ENCODE measurements around the gene DCAF7. TPM values are rescaled to one million over a fixed set of nuclear protein-coding genes. Genes with fewer than 3 reads are reported as not detected.

The DCAF7 gene
- total RNA-seq, 1 experiment from 2014 or later, result 58.9 TPM

DNA sequence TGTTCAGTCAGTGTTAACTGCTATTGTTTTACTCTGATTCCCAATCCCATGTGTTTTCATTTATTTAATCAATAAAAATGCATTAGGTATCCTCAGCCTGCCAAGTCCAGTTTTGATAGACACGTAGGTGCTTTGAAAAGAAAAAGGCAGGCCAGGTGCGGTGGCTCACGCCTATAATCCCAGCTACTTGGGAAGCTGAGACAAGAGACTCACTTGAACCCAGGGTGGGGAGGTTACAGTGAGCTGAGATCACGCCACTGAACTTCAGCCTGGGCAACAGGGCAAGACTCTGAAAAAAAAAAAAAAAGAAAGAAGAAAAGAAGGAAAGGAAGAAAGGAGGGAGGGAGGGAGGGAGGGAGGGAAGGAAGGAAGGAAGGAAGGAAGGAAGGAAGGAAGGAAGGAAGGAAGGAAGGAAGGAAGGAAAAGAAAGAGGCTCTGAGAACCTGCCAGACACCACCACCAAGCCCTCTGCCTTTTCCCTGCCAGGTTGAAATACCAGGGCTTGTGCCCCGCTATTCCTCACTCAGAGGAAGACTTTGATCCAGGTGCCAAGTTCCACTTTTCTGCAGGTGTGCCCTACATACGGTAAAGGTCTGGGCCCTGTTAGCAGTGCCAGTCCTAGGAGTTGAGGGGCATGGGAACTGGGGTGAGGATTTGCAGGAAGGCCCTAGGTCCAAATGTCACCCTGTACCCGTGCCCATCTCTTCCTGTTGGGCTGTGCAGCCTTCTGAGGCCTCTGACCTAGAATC lies 37.2 kb upstream of the DCAF7 start:
- Mint-ChIP-seq H3K27ac (ENCODE audit: unreplicated experiment) (no peak overlapping the region), H3K4me3 (ENCODE audit: low read depth, unreplicated experiment) (no peak overlapping the region), H3K9me3 (ENCODE audit: low read depth, unreplicated experiment) (no peaks in the 10 kb centered on the region), H3K27me3 (ENCODE audit: unreplicated experiment) (peaks cover 46% of the 10 kb centered on the region), H3K4me1 (ENCODE audit: low read depth, unreplicated experiment) (peaks cover 10% of the 10 kb centered on the region), H3K36me3 (ENCODE audit: insufficient read depth, unreplicated experiment) (no peaks in the 10 kb centered on the region)
- TF ChIP-seq, protein P1, sequence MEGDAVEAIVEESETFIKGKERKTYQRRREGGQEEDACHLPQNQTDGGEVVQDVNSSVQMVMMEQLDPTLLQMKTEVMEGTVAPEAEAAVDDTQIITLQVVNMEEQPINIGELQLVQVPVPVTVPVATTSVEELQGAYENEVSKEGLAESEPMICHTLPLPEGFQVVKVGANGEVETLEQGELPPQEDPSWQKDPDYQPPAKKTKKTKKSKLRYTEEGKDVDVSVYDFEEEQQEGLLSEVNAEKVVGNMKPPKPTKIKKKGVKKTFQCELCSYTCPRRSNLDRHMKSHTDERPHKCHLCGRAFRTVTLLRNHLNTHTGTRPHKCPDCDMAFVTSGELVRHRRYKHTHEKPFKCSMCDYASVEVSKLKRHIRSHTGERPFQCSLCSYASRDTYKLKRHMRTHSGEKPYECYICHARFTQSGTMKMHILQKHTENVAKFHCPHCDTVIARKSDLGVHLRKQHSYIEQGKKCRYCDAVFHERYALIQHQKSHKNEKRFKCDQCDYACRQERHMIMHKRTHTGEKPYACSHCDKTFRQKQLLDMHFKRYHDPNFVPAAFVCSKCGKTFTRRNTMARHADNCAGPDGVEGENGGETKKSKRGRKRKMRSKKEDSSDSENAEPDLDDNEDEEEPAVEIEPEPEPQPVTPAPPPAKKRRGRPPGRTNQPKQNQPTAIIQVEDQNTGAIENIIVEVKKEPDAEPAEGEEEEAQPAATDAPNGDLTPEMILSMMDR (IDR thresholded peaks at IDR 0.05; ENCODE audit: unreplicated experiment), result no peak
- no peak for DNase-seq
- BruUV-seq (replicated peaks), result no TSS peak
- intact Hi-C loops (cut with micrococcal nuclease; ENCODE audit: unreplicated experiment), result no loop called here
- CTCF ChIA-PET, result no interaction called here

- H3K27me3 Mint-ChIP-seq (ENCODE audit: unreplicated experiment), result peaks cover 31% of the 10 kb centered on the region
- H3K4me3 Mint-ChIP-seq (ENCODE audit: low read depth, unreplicated experiment), result no peak overlapping the region
- H3K9me3 Mint-ChIP-seq (ENCODE audit: low read depth, unreplicated experiment), result no peaks in the 10 kb centered on the region
- intact Hi-C loops (cut with micrococcal nuclease; ENCODE audit: unreplicated experiment), result no loop called here
- no TSS peak for BruUV-seq (replicated peaks)
- TF ChIP-seq, protein P1 (IDR thresholded peaks at IDR 0.05; ENCODE audit: unreplicated experiment), result no peak
- CTCF ChIA-PET, result no interaction called here
- no peak overlapping the region for H3K27ac Mint-ChIP-seq (ENCODE audit: unreplicated experiment)
- no peak for DNase-seq
- H3K36me3 Mint-ChIP-seq (ENCODE audit: insufficient read depth, unreplicated experiment), result no peaks in the 10 kb centered on the region
- peaks cover 10% of the 10 kb centered on the region for H3K4me1 Mint-ChIP-seq (ENCODE audit: low read depth, unreplicated experiment)
These were observed 35.8 kb upstream of the DCAF7 start for GRCh38 chr17:63514477-63514876.

- H3K27me3 Mint-ChIP-seq (ENCODE audit: unreplicated experiment), result peaks cover 26% of the 10 kb centered on the region
- no peak overlapping the region for H3K27ac Mint-ChIP-seq (ENCODE audit: unreplicated experiment)
- CTCF ChIA-PET, result no interaction called here
- H3K4me1 Mint-ChIP-seq (ENCODE audit: low read depth, unreplicated experiment), result peaks cover 10% of the 10 kb centered on the region
- no peak for DNase-seq
- intact Hi-C loops (cut with micrococcal nuclease; ENCODE audit: unreplicated experiment), result no loop called here
- H3K9me3 Mint-ChIP-seq (ENCODE audit: low read depth, unreplicated experiment), result no peaks in the 10 kb centered on the region
- no peaks in the 10 kb centered on the region for H3K36me3 Mint-ChIP-seq (ENCODE audit: insufficient read depth, unreplicated experiment)
- TF ChIP-seq, protein P1 (IDR thresholded peaks at IDR 0.05; ENCODE audit: unreplicated experiment), result no peak
- no TSS peak for BruUV-seq (replicated peaks)
- no peak overlapping the region for H3K4me3 Mint-ChIP-seq (ENCODE audit: low read depth, unreplicated experiment)
These were observed 35.3 kb upstream of the DCAF7 start for GRCh38 chr17:63514974-63515373.

DNA sequence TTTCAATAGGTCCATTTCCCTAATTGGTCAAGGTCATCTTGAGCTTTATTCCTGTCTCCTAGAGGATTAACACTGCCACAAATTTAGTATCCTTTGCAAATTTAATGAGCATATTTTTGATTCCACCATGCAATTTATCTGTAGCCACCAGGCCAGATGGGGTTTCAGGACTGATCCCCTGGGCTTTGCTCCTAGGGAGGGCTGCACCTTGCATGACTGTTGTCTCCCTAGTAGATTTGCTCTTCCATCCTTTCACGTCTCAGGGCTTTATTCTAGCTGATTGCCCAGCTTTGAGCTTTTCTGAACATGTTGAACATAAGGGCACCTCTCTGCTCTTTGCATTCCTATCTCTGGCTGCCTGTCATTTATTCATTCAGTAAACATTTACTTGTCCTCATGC lies 34.9 kb upstream of the DCAF7 start:
- intact Hi-C loops (cut with micrococcal nuclease; ENCODE audit: unreplicated experiment), result no loop called here
- H3K4me3 Mint-ChIP-seq (ENCODE audit: low read depth, unreplicated experiment), result no peak overlapping the region
- TF ChIP-seq, protein P1 (IDR thresholded peaks at IDR 0.05; ENCODE audit: unreplicated experiment), result no peak
- no peak overlapping the region for H3K27ac Mint-ChIP-seq (ENCODE audit: unreplicated experiment)
- H3K9me3 Mint-ChIP-seq (ENCODE audit: low read depth, unreplicated experiment), result no peaks in the 10 kb centered on the region
- H3K36me3 Mint-ChIP-seq (ENCODE audit: insufficient read depth, unreplicated experiment), result no peaks in the 10 kb centered on the region
- H3K4me1 Mint-ChIP-seq (ENCODE audit: low read depth, unreplicated experiment), result peaks cover 13% of the 10 kb centered on the region
- peaks cover 26% of the 10 kb centered on the region for H3K27me3 Mint-ChIP-seq (ENCODE audit: unreplicated experiment)
- no TSS peak for BruUV-seq (replicated peaks)
- DNase-seq, result no peak
- CTCF ChIA-PET, result no interaction called here
